Measurements from ENCODE around the gene CDIP1.
A peak's percentile ranks its signal among the peaks of the same experiment; 100 is the strongest.

CDIP1 gene

DNA sequence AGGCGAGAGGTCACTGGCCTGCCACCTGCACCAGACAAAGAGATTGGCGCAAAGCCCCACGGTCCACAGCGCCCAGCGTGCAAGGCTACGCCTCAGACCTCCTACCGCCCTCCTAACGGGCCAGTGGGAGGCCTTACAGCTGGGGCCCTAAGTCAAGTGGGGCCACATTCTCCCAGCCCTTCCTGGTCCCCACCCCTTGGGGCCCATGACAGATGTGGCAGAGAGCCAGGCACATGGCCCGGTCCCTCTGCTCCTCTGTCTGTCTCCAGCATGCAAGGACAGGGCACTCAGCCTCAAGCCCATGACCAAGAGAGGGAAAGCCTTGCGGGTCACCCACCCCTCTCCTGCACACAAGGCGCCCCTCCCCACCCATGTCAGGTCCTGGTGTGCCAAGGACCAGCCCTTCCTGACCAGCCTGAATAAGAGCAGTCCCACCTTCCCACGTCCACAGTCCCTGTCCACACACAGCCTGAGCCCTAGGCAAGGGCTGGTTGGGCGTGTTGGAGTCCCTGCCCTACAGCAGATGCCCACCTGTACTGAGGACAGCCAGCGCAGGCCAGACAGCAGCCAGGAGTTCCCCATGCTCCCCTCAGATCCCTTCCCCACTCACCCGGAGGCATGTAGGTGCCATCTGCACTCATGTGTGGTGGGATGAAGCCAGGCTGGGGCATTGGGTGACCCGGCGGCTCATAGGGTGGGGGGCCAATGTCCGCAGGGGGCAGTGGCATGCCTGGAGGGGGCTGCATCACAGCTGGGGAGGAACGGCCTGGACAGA is 25.3 kb downstream of the CDIP1 start:
- no peak for DNase-seq

DNA sequence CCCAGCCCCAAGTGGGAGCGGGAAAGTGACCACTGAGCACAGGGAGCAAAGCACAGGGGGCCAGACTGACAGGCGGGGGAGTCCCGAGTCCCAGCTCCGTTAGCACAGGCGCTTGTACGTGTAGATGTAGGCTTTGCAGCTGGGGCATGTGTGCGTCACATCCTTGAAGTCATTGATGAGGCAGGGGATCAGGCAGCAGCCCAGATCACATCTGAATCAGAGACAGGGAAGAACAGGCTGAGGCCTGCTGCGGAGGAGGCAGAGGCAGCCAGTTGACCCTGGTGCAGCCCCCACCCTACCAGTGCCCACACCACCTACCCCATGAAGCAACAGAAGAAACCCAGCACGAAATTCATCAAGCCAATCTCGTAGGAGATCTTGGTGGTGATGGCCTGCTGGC is 26.1 kb downstream of the CDIP1 start:
- DNase-seq: no peak

DNA sequence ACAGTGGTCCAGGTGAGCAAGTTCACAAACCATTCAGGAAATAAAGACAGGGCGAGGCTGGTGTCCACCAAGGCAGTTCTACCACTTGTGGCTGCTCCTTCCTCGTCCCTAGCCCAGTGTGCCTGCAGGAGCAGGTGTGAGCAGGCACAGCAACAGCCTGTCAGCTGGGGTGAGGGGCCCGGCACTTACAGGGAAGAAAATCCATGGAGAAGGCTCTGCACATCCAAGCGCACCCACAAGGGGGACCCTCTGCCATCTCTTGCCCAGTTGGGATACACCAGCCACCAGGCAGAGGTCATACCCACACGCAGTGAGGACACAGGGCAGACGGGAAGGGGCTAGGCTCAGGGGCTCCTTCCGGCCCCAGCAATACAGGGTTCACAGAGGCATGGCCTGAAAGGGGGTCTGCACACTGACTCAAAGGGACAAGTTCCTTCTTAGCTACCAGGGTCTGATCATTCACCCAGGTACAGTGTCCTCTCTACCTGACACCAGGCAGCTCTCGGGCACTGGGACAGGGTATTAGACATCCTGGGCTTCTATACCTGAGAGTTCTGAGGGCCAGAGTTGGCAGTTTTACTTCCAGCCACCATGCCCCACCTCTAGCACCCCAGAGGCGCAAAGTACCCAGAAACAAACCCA is 27.0 kb downstream of the CDIP1 start:
- no peak for DNase-seq

DNA sequence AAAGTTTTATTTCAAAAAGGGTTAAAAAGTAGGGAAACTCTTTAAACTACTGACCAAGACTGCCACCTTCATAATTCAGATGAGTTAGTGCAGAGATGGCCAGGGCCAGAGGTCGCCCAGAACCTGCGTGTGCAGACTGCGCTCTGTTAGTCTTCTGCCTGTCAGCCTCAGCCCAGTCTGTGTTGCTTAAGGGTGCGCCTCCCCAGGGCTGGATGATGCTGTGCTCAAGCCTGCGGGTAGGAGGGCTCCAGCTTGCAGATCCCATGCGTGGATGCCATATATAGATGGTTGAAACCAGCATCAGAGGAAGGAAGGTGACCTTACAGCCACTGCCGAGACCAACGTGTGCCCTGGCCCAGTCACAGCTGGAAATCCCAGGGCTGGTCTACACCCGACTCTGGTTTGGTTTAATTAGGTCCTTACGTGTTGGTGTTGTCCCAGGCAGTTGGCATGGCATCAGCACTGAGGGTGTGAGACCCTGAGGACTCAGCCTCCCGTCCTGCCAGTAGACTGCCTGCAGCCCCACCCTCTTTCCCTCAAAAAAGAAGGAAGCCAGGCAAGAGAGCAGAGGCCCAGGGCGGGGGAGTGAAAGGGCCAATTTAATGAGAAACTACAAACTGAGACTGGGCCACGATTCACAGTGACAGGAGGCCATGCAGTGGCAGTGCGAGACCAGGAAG is 27.7 kb downstream of the CDIP1 start:
- no peak for DNase-seq

DNA sequence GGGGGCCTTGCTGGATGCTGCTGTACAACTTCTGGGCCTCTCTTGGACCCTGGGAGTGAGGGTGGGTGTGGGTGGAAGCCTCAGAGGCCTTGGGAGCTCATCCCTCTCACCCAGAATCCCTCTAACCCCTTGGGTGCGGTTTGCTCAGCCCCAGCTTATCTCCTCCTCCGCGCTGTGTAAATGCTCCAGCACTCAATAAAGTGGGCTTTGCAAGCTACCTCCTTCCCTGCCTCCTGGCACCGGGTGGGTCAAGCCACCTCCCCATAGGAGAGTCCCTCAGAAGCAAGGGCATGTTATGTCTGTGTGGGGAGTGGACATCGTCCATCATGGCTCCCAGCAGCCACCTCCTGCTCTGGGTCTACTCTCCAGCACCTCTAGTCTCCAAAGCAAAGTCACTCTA is 28.4 kb downstream of the CDIP1 start:
- no peak for DNase-seq

DNA sequence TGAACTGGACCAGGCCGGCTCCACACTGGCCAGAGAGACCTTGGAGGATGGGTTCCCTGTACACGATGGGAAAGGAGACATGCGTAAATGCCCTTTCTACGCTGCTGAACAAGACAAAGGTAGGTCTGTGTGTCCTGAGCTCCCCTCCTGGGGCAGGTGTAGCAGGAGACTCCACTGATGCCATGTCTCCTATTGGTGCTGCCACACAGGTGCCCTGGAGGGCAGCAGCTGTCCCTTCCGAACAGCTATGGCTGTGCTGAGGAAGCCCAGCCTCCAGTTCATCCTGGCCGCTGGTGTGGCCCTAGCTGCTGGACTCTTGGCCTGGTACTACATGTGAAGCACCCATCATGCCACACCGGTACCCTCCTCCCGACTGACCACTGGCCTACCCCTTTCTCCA is 29.2 kb downstream of the CDIP1 start:
- DNase-seq: no peak

DNA sequence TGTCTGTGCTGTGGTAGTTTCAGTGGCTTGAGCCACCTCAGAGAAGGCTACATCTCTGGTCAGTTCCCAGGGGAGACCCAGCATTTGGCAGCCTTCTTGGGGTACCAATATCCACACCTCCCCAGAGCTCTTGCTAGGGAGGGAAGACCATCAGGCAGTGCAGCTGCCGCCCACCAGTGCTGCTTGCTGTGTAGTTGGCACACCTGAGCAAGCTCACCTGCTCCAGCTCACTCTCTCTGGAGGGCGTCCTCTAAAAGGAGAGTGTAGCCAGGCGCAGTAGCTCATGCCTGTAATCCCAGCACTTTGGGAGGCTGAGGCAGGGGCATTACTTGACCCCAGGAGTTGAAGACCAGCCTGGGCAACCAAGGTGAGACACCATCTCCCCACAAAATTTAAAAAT is 29.8 kb downstream of the CDIP1 start:
- no peak for DNase-seq

DNA sequence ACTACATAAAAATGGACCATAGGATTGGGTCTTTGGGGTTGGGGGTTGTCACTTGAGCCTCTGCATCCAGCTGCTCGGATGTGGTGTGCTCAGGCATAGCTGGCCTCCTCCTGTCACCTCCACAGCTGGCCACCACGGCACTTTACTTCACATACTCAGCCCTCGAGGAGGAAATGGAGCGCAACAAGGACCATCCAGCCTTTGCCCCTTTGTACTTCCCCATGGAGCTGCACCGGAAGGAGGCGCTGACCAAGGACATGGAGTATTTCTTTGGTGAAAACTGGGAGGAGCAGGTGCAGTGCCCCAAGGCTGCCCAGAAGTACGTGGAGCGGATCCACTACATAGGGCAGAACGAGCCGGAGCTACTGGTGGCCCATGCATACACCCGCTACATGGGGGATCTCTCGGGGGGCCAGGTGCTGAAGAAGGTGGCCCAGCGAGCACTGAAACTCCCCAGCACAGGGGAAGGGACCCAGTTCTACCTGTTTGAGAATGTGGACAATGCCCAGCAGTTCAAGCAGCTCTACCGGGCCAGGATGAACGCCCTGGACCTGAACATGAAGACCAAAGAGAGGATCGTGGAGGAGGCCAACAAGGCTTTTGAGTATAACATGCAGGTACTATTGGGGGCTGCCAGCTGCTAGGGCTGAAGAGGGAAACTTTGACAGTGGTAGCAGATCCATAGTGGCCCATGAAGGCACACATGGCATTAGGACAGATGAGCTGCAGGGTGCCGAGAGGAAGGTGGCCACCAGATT is 30.8 kb downstream of the CDIP1 start:
- DNase-seq: no peak

DNA sequence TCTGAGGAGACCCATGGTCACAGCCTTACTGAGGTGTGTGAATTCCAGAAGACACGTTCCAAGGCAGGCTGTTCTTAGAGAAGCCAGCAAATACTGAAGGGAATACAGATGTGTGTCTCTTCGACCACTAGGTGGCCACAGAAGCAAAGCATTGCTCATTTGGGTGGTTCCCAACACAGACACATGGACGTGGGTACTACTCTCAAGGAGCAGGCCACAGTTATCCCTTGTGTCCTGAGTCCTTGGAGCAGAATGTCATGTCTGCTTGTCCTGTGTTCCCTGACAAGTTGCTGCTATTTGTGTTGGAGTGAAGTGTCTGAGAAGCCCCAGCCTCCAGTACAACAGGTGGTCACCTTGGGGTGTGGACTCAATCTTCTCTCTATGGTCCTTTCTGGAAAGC is 32.1 kb downstream of the CDIP1 start:
- peak; percentile 62 for DNase-seq

DNA sequence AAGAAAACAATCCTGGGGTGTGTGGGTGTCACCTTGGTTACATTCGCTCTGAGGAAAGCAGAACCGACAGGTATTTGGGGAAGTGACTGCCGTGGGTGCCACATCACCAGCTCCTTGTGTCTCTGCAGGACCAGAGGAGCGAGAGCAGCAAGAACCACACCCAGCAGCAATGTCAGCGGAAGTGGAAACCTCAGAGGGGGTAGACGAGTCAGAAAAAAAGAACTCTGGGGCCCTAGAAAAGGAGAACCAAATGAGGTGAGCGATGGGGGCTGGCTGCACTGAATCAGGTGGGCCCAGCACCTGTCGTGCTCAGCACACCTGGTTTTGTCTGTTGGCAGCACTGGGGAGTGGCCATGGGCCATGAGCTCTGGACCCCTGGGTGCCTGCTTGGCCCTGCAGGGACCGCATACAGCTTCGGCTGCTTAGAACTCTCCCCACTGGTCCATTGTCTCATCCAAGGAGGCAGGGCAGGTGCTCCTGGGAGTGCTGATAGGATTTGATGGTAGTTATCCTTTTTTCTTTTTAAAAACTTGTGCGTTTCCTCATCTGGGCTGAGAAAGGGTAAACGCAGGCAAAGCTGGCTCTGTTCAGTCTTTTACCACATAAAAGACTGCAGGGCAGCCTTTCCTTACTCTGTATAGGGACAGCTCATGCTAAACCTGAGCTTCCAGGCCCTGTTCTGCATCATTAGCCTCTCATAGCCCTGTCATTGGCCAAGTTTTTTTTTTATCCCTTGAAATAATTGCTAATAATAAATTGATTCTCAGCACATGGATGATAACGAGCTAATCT is 33.0 kb downstream of the CDIP1 start:
- DNase-seq: no peak

DNA sequence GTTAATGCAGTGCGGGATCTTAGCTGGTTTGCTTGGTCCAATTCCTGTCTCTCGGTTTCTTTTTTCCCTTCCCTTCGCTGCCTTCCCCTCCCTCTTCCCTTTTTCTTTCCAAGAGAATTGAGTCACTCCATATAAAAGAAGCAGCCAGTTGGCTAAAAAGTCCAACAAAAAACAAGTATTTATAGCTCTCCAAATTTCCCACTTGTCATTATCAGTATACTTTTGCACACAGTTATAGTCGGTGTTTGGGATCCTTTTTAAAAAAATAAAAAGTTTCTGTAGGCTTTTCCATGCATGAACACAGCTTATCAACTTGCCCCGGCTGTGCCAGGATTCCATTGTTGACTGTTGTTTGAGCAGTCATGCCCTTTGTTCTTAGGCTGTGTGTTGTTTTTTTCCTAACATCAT is 37.5 kb downstream of the CDIP1 start:
- DNase-seq: no peak

DNA sequence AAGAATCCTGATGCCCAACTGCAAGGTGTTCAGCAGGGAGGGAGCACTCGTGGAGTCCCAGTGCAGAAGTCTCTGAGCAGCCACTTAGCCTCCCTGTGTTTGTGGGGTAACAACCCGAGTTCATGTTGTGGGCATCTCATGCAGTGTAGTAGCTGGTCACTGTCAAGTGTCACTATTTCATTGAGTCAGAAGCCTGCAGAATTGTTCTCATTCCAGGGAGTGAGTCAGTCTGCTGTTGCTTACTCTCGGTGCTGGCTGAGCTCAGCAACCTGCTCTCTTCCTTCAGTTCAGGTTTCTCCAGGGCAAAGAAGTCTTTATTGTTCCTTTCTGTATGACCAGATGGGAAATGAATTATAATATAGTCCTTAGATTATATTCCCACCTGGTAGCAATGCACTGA is 38.3 kb downstream of the CDIP1 start:
- DNase-seq: no peak

DNA sequence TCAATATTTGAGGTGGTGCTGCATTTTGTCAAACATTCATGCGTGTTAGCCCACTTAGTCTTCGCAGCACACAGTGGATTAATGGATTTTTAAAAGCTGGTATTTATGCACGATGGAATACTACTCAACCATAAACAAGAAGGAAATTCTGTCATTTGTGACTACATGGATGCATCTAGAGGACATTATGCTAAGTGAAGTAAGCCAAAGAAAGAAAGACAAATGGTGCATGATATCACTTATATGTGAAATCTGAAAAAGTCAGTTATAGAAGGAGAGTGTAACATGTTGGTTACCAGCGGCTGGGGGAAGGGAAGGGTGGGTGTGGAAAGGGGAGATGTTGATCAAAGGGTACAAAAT is 39.4 kb downstream of the CDIP1 start:
- no peak for DNase-seq

DNA sequence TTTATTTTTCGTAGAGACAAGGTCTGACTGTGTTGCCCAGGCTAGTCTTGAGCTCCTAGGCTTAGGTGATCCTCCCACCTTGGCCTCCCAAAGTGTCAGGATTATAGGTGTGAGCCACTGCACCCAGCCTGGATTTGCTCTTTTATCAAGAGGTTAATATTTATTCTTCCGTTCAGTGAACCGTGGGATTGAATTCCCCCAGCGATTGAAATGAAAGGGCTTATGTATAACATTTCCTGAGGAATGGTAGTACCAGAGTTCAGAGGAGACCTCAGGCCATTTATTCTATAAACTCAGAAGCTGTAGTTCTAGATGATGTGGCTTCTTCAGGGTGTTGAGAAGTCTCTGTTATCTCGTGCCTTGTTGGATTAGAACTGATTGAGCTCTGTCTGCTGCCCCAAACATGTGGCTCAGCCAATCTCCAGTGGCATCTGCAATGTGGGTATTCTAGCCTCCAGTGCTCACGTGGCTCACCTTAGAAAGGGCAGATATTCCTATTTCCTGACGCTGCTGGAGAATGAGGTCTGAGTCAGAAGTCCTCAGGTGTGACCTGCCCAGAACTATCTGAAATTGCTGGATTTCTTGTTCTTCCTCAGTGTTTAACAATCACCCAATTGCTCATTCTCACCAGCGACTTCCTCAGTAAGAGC is 39.9 kb downstream of the CDIP1 start:
- DNase-seq: no peak

DNA sequence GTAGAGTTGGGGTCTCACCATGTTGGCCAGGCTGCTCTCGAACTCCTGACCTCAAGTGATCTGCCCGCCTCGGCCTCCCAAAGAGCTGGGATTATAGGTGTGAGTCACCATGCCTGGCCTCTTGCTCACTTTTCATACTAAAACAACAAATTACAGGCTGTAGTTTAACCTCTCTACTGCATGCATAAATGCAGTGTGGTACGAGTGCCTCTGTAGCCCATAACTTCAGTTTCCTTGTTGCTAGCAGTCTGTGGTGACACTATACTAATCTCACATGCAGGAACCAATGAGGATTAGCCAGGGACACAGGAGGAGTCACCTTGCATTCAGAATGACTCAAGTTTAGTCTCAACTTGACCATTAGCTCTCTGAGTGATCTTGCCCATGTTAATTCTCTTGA is 42.3 kb downstream of the CDIP1 start:
- no peak for DNase-seq

DNA sequence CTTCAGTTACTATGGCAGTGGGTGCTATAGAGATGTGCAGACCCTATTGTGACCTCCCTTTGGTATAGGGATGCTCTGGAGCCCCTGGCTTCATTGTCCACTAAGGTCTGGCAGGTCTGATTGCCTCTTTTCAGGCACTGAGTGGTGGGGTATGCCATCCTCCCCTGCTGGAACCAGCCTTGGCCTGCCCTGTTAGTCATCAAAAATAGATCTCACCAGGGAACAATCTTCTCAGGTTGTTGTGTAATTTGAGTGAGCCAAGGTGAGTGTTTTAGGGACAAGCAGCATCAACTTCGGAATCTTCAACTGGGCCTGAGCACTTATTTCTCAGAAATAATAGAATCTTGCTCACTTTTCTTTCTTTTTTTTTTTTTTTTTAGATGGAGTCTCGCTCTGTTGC is 42.8 kb downstream of the CDIP1 start:
- DNase-seq: no peak

DNA sequence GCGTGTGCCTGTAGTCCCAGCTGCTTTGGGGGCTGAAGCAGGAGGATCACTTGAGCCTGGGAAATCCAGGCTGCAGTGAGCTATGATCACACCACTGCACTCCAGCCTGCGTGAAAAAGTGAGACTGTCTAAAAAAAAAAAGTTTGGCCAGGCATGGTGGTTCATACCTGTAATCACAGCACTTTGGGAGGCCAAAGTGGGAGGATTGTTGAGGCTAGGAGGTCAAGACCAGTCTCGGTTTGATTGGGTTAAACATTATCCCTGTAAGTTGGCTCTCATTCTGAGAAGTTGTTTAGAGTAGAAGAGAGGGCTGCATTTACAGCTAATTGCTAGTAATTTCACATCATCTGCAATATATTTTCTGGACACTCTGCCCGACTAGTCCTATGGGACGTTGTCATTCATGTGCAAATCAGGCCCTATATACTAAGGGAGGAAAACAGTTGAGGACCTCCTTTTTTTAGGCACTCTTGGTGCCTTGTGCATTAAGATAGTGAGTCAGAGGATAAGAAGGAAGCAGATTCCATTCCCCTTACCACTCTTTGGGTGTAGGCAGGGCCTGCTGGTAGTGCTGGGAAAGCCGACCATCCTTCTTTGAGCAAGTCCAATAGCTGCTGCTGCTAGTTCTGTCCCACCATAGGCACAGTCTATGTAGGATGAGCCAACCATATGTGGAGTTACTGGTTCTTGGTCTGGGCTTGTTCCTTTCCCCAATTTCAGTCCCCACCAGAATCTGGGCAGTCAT is 43.7 kb downstream of the CDIP1 start:
- no peak for DNase-seq

DNA sequence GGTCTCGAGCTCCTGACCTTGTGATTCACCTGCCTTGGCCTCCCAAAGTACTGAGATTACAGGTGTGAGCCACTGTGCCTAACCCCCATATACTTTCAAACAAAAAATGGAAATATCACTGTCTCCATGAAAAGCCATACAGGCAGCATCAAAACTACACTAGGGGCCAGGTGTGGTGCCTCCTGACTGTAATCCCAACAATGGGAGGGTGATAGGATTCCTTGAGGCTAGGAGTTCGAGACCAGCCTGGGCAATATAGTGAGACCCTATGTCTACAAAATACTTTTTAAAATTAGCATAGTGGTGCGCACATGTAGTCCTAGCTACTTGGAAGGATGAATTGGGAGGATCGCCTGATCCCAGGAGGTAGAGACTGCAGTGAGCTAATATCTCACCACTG is 46.7 kb downstream of the CDIP1 start:
- DNase-seq: no peak

DNA sequence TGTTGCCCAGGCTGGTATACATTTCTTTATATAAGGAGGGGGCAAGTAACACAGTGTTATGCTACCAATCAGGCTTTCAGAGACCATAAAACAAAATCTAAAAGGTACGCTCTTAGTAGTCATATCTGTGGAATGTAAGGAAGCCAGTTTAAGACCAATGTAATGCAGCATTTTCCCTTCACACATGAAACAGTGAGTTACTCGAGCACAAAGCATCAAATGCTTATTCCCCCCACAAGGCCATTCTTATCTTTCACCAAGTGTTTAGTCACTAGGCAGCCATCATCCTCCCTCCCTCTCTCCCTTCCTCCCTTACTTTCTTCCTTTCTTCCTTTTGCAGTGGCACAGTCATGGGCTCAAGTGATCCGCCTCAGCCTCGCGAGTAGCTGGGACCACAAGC is 49.5 kb downstream of the CDIP1 start:
- DNase-seq: no peak

DNA sequence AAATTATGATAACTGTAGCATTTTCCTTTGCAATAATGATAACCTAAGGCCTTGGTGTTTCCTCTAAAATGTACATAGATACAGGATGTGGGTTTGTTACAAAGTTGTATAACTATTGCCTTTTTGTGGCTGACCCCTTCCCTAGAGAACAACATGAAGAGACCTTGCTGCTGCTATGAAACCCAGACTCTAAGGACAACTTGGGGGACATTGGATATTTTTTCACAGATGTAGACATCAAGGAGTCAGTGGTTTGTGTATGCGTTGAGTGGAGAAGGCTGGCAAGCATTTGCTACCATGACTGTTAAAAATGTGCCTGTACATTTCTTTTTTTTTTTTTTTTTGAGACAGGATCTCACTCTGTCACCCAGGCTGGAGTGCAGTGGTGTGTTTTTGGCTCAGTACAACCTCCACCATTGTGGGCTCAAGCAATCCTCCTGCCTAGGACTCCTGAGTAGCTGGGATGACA is 50.0 kb downstream of the CDIP1 start:
- no peak for DNase-seq

DNA sequence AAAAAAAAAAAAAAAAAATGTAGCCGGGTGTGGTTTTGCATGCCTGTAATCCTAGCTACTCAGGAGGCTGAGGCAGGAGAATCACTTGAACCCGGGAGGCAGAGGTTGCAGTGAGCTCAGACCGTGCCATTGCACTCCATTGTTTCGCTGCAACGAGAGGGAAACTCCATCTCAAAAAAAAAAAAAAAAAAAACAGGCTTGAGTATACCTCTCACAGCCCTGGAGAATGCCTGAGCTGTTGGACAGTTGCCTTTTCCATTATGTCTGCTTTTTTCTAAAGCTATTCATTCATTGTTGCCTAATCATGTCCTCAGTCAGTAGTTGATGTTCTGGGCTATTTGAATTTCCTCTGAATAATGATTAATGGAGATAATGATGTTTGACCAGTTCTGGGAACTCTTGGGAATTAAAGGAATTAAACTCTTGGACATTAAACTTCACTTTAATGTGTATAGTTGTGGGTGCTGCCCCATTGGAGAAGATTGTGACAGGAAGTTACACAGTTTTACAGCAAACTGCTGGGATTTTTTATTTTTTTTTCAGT is 50.5 kb downstream of the CDIP1 start:
- DNase-seq: peak; percentile 24
